Glutamatergic neuron (in vitro differentiated cells): ENCODE results near the gene TSPAN17. TPM values are rescaled to one million over a fixed set of nuclear protein-coding genes. Genes with fewer than 3 reads are reported as not detected.

Source experiments
- DNase-seq: peaks from one replicate; pipeline ENCODE4 v3.0.0; 2022
- H3K27ac Mint-ChIP-seq: one replicate; pipeline ENCODE4 v1.8.0; 2020; ENCODE audit warnings: mild to moderate bottlenecking, mixed read lengths, inconsistent platforms; ENCODE audit not compliant: unreplicated experiment
- H3K27me3 Mint-ChIP-seq: one replicate; pipeline ENCODE4 v1.8.0; 2020; ENCODE audit warnings: mild to moderate bottlenecking, moderate library complexity, mixed read lengths, inconsistent platforms; ENCODE audit not compliant: unreplicated experiment
- H3K36me3 Mint-ChIP-seq: one replicate; pipeline ENCODE4 v1.8.0; 2020; ENCODE audit warnings: mild to moderate bottlenecking, mixed read lengths, inconsistent platforms; ENCODE audit not compliant: unreplicated experiment
- H3K4me1 Mint-ChIP-seq: one replicate; pipeline ENCODE4 v1.8.0; 2020; ENCODE audit warnings: mild to moderate bottlenecking, low read depth, mixed read lengths, inconsistent platforms; ENCODE audit not compliant: unreplicated experiment
- H3K4me3 Mint-ChIP-seq: one replicate; pipeline ENCODE4 v1.8.0; 2020; ENCODE audit warnings: mild to moderate bottlenecking, mixed read lengths, inconsistent platforms; ENCODE audit not compliant: unreplicated experiment
- H3K9me3 Mint-ChIP-seq: one replicate; pipeline ENCODE4 v1.8.0; 2020; ENCODE audit warnings: mild to moderate bottlenecking, moderate library complexity, mixed read lengths, inconsistent platforms; ENCODE audit not compliant: unreplicated experiment
- CTCF ChIP-seq: fragments of 200-600 bp; sonication (generic); IDR thresholded peaks from one replicate; pipeline ENCODE4 v1.5.0; 2021; ENCODE audit not compliant: partially characterized antibody, unreplicated experiment
- total RNA-seq: library from RNA; stranded (reverse); fragmentation: NEBNext Ultra II Directional; extraction: Animal tissue kit (Norgen Biotek cat#: 25700); gene quantifications from one replicate; pipeline ENCODE4 v1.2.1, GENCODE V29; 2021; ENCODE audit not compliant: unreplicated experiment

TSPAN17 gene
- total RNA-seq, 1 donor from 2014 or later, result 97.2 TPM

GRCh38 chr5:176621661-176622079, 25.6 kb upstream of the TSPAN17 start:
- TF ChIP-seq CTCF, result no peak
- Mint-ChIP-seq H3K27me3 (peaks cover 12% of the 10 kb centered on the region), H3K4me3 (no peak overlapping the region), H3K4me1 (peaks cover 8% of the 10 kb centered on the region), H3K36me3 (no peaks in the 10 kb centered on the region), H3K27ac (no peak overlapping the region), H3K9me3 (peaks cover 2% of the 10 kb centered on the region)
- DNase-seq, result no peak

DNA sequence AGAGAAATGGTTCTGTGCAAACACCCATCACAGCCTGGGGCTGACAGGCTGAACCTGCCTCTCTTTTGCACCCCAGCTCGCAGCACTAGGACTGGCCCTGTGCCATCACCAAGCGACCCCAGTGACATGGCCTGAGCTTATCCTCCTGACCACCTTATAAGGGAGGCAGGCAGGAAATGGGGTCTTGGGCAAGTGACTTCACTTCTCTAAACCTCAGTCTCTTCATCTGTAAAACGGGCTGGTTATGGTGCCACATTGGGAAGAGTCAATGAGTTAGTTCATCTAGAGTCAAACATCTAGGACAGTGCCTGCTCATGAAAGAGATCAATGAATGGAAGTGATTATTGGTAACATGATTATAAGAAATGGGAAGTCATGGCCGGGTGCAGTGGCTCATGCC, 23.1 kb upstream of the TSPAN17 start:
- H3K27ac Mint-ChIP-seq, result no peak overlapping the region
- no peak for DNase-seq
- H3K36me3 Mint-ChIP-seq, result no peaks in the 10 kb centered on the region
- H3K9me3 Mint-ChIP-seq, result peaks cover 4% of the 10 kb centered on the region
- H3K4me3 Mint-ChIP-seq, result no peak overlapping the region
- H3K4me1 Mint-ChIP-seq, result peaks cover 16% of the 10 kb centered on the region
- H3K27me3 Mint-ChIP-seq, result peaks cover 14% of the 10 kb centered on the region
- TF ChIP-seq CTCF, result no peak

- peaks cover 16% of the 10 kb centered on the region for H3K4me1 Mint-ChIP-seq
- H3K27ac Mint-ChIP-seq, result no peak overlapping the region
- no peaks in the 10 kb centered on the region for H3K36me3 Mint-ChIP-seq
- DNase-seq, result no peak
- peaks cover 14% of the 10 kb centered on the region for H3K27me3 Mint-ChIP-seq
- H3K9me3 Mint-ChIP-seq, result peaks cover 4% of the 10 kb centered on the region
- no peak overlapping the region for H3K4me3 Mint-ChIP-seq
- no peak for TF ChIP-seq CTCF
These were observed 22.3 kb upstream of the TSPAN17 start for GRCh38 chr5:176624938-176625337.

DNA sequence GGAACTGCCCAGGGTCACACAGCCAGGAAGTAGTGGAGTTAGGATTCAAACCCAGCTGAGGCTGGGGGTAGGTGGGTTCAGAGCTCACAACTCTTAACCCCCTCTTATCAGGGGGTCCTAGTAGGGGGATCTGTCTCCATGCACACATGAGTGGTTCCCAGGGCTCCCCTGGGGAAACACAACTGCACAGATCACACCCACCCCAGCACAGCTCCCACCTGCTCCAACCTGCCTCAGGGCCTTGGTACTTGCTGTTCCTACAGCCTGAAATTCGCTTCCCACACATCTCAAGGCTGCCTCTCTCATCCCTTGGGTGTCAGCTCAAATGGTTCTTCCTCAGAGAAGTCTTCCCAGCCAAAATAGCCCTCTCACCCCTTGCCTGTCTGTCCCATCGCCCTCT, 21.8 kb upstream of the TSPAN17 start:
- DNase-seq, result no peak
- no peak for TF ChIP-seq CTCF
- peaks cover 15% of the 10 kb centered on the region for H3K4me1 Mint-ChIP-seq
- H3K27me3 Mint-ChIP-seq, result peaks cover 14% of the 10 kb centered on the region
- no peak overlapping the region for H3K4me3 Mint-ChIP-seq
- no peaks in the 10 kb centered on the region for H3K36me3 Mint-ChIP-seq
- H3K9me3 Mint-ChIP-seq, result peaks cover 5% of the 10 kb centered on the region
- H3K27ac Mint-ChIP-seq, result no peak overlapping the region

GRCh38 chr5:176625966-176626875, 21.1 kb upstream of the TSPAN17 start:
- no peak for TF ChIP-seq CTCF
- peaks cover 19% of the 10 kb centered on the region for H3K4me1 Mint-ChIP-seq
- no peak for DNase-seq
- peaks cover 20% of the 10 kb centered on the region for H3K27me3 Mint-ChIP-seq
- no peaks in the 10 kb centered on the region for H3K36me3 Mint-ChIP-seq
- no peak overlapping the region for H3K27ac Mint-ChIP-seq
- H3K4me3 Mint-ChIP-seq, result no peak overlapping the region
- peaks cover 9% of the 10 kb centered on the region for H3K9me3 Mint-ChIP-seq
